ENCODE data around the gene ARL5A. TPM values are rescaled to one million over a fixed set of nuclear protein-coding genes. Genes with fewer than 3 reads are reported as not detected.

ARL5A gene
- total and polyA plus RNA-seq, 9 of the 15 experiments (the other 6 are each of a cell fraction or from before 2014, with no cell fraction given) = 16.3 to 117 (median 88.4) TPM

GRCh38 chr2:151872463-151872862 lies 44.2 kb upstream of the ARL5A start:
- no peaks in the 10 kb centered on the region for H3K9me3 ChIP-seq (replicated peaks; ENCODE audit: control insufficient read depth, insufficient read depth, low read depth, low read length)
- peaks cover 25 to 31% of the 10 kb centered on the region in 2 experiments for H3K27me3 ChIP-seq (ENCODE audit: control insufficient read depth in 2 of 2, insufficient read depth in 2 of 2, low read length in 2 of 2)
- no peak overlapping the region for H2AFZ ChIP-seq (ENCODE audit: low read depth, low read length)
- 3% methylated on average over 3 of the region's 3 CpGs for WGBS (ENCODE audit: insufficient coverage, low coverage, missing lambda C conversion rate)
- CTCF ChIA-PET (ENCODE audit: low intra/inter-chr PET ratio) = no interaction called here
- H3K9me1 ChIP-seq (ENCODE audit: control insufficient read depth, insufficient read depth, low read length) = no peaks in the 10 kb centered on the region
- ATAC-seq (no peak), FAIRE-seq (no peak), DNase-seq (ENCODE audit: extremely low read depth in 1 of 4, low spot score in 3 of 4) (no peak)
- POLR2A ChIA-PET = no interaction called here
- H4K20me1 ChIP-seq (replicated peaks; ENCODE audit: control insufficient read depth, insufficient read depth, low read length) = no peaks in the 10 kb centered on the region
- no peaks in the 10 kb centered on the region for H3K79me2 ChIP-seq (ENCODE audit: control insufficient read depth, insufficient read depth, low read length)
- in situ Hi-C loops (cut with MboI) = no loop called here
- no peak for TF ChIP-seq SMARCE1 (IDR thresholded peaks at IDR 0.05)
- no peak for TF ChIP-seq ETV1 (tag; conservative IDR thresholded peaks at IDR 0.05; ENCODE audit: low read depth)
- no peak for TF ChIP-seq JUN (IDR thresholded peaks at IDR 0.05; ENCODE audit: borderline replicate concordance, low read depth, low read length)
- no peak for TF ChIP-seq JUN (CRISPR knock-in tag; IDR thresholded peaks at IDR 0.05; ENCODE audit: borderline replicate concordance)
- TF ChIP-seq MTA1 (IDR thresholded peaks at IDR 0.05; ENCODE audit: borderline replicate concordance) = no peak
- no peak for TF ChIP-seq SMC3 (conservative IDR thresholded peaks at IDR 0.05; ENCODE audit: insufficient read depth, low read depth, low read length)
- no peak for TF ChIP-seq NR0B1 (IDR thresholded peaks at IDR 0.05; ENCODE audit: partially characterized antibody)
- TF ChIP-seq ZNF764 (CRISPR knock-in tag; IDR thresholded peaks at IDR 0.05; ENCODE audit: low read depth) = no peak
- no peak for TF ChIP-seq HOXB6 (CRISPR knock-in tag; IDR thresholded peaks at IDR 0.05; ENCODE audit: borderline replicate concordance)
- no peak for TF ChIP-seq KDM4B (IDR thresholded peaks at IDR 0.05; ENCODE audit: borderline replicate concordance in 2 of 2, low read depth in 1 of 2)
- TF ChIP-seq, protein P1, sequence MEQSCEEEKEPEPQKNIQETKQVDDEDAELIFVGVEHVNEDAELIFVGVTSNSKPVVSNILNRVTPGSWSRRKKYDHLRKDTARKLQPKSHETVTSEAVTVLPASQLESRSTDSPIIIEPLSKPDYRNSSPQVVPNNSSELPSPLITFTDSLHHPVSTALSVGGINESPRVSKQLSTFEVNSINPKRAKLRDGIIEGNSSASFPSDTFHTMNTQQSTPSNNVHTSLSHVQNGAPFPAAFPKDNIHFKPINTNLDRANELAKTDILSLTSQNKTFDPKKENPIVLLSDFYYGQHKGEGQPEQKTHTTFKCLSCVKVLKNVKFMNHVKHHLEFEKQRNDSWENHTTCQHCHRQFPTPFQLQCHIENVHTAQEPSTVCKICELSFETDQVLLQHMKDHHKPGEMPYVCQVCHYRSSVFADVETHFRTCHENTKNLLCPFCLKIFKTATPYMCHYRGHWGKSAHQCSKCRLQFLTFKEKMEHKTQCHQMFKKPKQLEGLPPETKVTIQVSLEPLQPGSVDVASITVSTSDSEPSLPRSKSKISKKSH (CRISPR knock-in tag; IDR thresholded peaks at IDR 0.05) = no peak
- TF ChIP-seq, protein P2, sequence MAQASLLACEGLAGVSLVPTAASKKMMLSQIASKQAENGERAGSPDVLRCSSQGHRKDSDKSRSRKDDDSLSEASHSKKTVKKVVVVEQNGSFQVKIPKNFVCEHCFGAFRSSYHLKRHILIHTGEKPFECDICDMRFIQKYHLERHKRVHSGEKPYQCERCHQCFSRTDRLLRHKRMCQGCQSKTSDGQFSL (CRISPR knock-in tag; IDR thresholded peaks at IDR 0.05) = no peak
- TF ChIP-seq, protein P2 (tag; IDR thresholded peaks at IDR 0.05) = no peak
- TF ChIP-seq SAP30 (IDR thresholded peaks at IDR 0.05; ENCODE audit: borderline replicate concordance, insufficient read depth, low read depth, low read length, poor library complexity, severe bottlenecking) = no peak
- TF ChIP-seq, protein P3, sequence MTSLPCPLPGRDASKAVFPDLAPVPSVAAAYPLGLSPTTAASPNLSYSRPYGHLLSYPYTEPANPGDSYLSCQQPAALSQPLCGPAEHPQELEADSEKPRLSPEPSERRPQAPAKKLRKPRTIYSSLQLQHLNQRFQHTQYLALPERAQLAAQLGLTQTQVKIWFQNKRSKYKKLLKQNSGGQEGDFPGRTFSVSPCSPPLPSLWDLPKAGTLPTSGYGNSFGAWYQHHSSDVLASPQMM (CRISPR knock-in tag; IDR thresholded peaks at IDR 0.05) = no peak
- no peak for TF ChIP-seq THRAP3 (IDR thresholded peaks at IDR 0.05; ENCODE audit: borderline replicate concordance)
- H3K36me3 ChIP-seq (ENCODE audit: control insufficient read depth, insufficient read depth, low read length) = no peaks in the 10 kb centered on the region
- intact Hi-C loops (cut with micrococcal nuclease) = no loop called here
- H3K9ac ChIP-seq (ENCODE audit: insufficient read depth in 1 of 2, low read depth in 2 of 2, low read length in 2 of 2) = no peak overlapping the region
- H3K4me2 ChIP-seq (ENCODE audit: insufficient read depth, low read length) = no peak overlapping the region
- H3K27ac ChIP-seq (ENCODE audit: extremely low read depth, low read depth, low read length) = no peak overlapping the region
- H3K4me3 ChIP-seq = no peak overlapping the region
- H3K4me1 ChIP-seq (replicated peaks in 1 of 2; ENCODE audit: control insufficient read depth in 2 of 2, insufficient read depth in 2 of 2, low read length in 2 of 2) = no peaks in the 10 kb centered on the region
- no TSS peak for BruUV-seq (replicated peaks)

Data from K562 (cell line).